H1 (cell line): ENCODE data around the gene CTSW. TPM values are rescaled to one million over a fixed set of nuclear protein-coding genes. Genes with fewer than 3 reads are reported as not detected.

Experiments
- ASH2L ChIP-seq: fragments of 200-600, 300-600 bp; sonication (generic); IDR thresholded peaks from one replicate; pipeline ENCODE4 v1.7.1; 2017; ENCODE audit warnings: low read length
- EP300 ChIP-seq, 2 experiments: IDR thresholded peaks; 1 replicate in 1 of 2; 2 replicates in 1 of 2; pipeline ENCODE4 v1.6.1; 2011 to 2012; ENCODE audit warnings: low read depth in 2 of 2, low read length in 2 of 2, mild to moderate bottlenecking in 2 of 2, borderline replicate concordance in 1 of 2, inconsistent platforms in 1 of 2, moderate library complexity in 1 of 2
- GTF2F1 ChIP-seq: IDR thresholded peaks from 2 replicates; pipeline ENCODE4 v1.6.1; 2012; ENCODE audit warnings: low read depth, low read length, improper control_type of control experiment, borderline replicate concordance
- NANOG ChIP-seq: IDR thresholded peaks from 2 replicates; pipeline ENCODE4 v1.6.1; 2011; ENCODE audit warnings: low read length, low read depth, mild to moderate bottlenecking, inconsistent platforms; ENCODE audit not compliant: insufficient read depth, poor library complexity, severe bottlenecking
- POLR2AphosphoS5 ChIP-seq: IDR thresholded peaks from 2 replicates; pipeline ENCODE4 v1.6.1; 2011; ENCODE audit warnings: low read depth, low read length
- RBBP5 ChIP-seq: IDR thresholded peaks from 2 replicates; pipeline ENCODE4 v1.7.1; 2012; ENCODE audit warnings: low read depth, mild to moderate bottlenecking, inconsistent platforms, low read length, moderate library complexity, borderline replicate concordance
- RNF2 ChIP-seq: fragments of 200-900, 300-1000 bp; sonication (generic); IDR thresholded peaks from 2 replicates; pipeline ENCODE4 v1.7.1; 2016; ENCODE audit warnings: borderline replicate concordance, low read depth, mild to moderate bottlenecking, antibody characterized with exemption, low read length; ENCODE audit not compliant: poor library complexity, severe bottlenecking; ENCODE audit errors: missing control alignments
- SP1 ChIP-seq: IDR thresholded peaks from 2 replicates; pipeline ENCODE4 v1.6.1; 2011; ENCODE audit warnings: low read depth, low read length
- SRF ChIP-seq: IDR thresholded peaks from 2 replicates; pipeline ENCODE4 v1.6.1; 2011; ENCODE audit warnings: mild to moderate bottlenecking, low read depth, low read length, moderate library complexity
- TAF1 ChIP-seq: IDR thresholded peaks from 2 replicates; pipeline ENCODE4 v1.6.1; 2011; ENCODE audit warnings: mild to moderate bottlenecking, low read depth, low read length
- polyA plus RNA-seq, 7 experiments: library from polyadenylated mRNA; depleted of rRNA in 3 of 7; stranded (reverse) in 5 of 7; unstranded in 2 of 7; fragments of >200 nt in 5 of 7; fragments of 200-250 nt in 2 of 7; gene quantifications; 1 replicate in 5 of 7; 2 replicates in 1 of 7; 4 replicates in 1 of 7; pipeline versions ENCODE4 v1.2.1 to v1.2.3, GENCODE V29; 2011 to 2013; ENCODE audit warnings: missing spikeins in 2 of 7, mixed read lengths in 2 of 7
- total RNA-seq: library from RNA; stranded (reverse); fragmentation: NEBNext Ultra II Directional; extraction: Animal tissue kit (Norgen Biotek cat#: 25700); gene quantifications from 2 replicates; pipeline ENCODE4 v1.2.1, GENCODE V29; 2021

CTSW gene
- total and polyA plus RNA-seq, 2 of the 8 experiments (the other 6 are each of a cell fraction or from before 2014, with no cell fraction given), result not detected

- no peak for TF ChIP-seq POLR2AphosphoS5
- TF ChIP-seq ASH2L, result peak; percentile 92
- TF ChIP-seq SRF, result no peak
- 0 out of 2 replicates have a peak, but pooled peaks have one; percentile 21 for TF ChIP-seq SP1
- TF ChIP-seq GTF2F1, result no peak
- peak; percentile 40; the same call in 1 of the 2 replicates for TF ChIP-seq RBBP5
- TF ChIP-seq RNF2, result no peak
- 0 out of 2 replicates have a peak, but pooled peaks have one; percentile 25 for TF ChIP-seq TAF1
- TF ChIP-seq NANOG, result no peak
- no peak for TF ChIP-seq EP300 (IDR thresholded peaks at IDR 0.05; ENCODE audit: borderline replicate concordance in 1 of 2, low read depth in 2 of 2, low read length in 2 of 2)
Measured at GRCh38 chr11:65927904-65928397, 48.3 kb downstream of the CTSW start (continued).
